CD4-positive, alpha-beta memory T cell (primary cell): ENCODE results near the gene AGAP1. TPM values are rescaled to one million over a fixed set of nuclear protein-coding genes. Genes with fewer than 3 reads are reported as not detected.

Experiments used
- CTCF ChIA-PET: fragments of 350-600 bp; sonication (Branson Sonifier 250); formaldehyde crosslinking; loops from one replicate; lab custom pipeline; 2021; ENCODE audit warnings: inconsistent platforms; ENCODE audit not compliant: partially characterized antibody; lab: Charles Lee
- POLR2A ChIA-PET: fragments of 350-600 bp; sonication (Branson Sonifier 250); formaldehyde crosslinking; loops from one replicate; lab custom pipeline; 2021; ENCODE audit not compliant: partially characterized antibody; lab: Charles Lee
- DNase-seq, 5 donors: peaks; one replicate each; pipeline versions ENCODE4 v3.0.0 to v3.0.0-alpha.2; 2020 to 2022; ENCODE audit warnings: mixed read lengths in 1 of 5
- H3K27ac ChIP-seq: one replicate; pipeline ENCODE4 v1.7.0; 2013; ENCODE audit warnings: low read depth, low read length
- H3K27me3 ChIP-seq: 2 replicates; pipeline ENCODE4 v1.7.0; 2013; ENCODE audit warnings: mild to moderate bottlenecking, low read length, moderate library complexity; ENCODE audit not compliant: insufficient read depth
- H3K36me3 ChIP-seq: 2 replicates; pipeline ENCODE4 v1.7.0; 2013; ENCODE audit warnings: mild to moderate bottlenecking, low read length, moderate library complexity; ENCODE audit not compliant: insufficient read depth
- H3K4me1 ChIP-seq: 2 replicates; pipeline ENCODE4 v1.7.0; 2013; ENCODE audit warnings: mild to moderate bottlenecking, low read length, moderate library complexity; ENCODE audit not compliant: insufficient read depth
- H3K4me3 ChIP-seq, 2 donors: one replicate each; pipeline ENCODE4 v1.7.0; 2013; ENCODE audit warnings: low read length in 2 of 2, mild to moderate bottlenecking in 1 of 2
- H3K9me3 ChIP-seq, 2 donors: one replicate each; pipeline ENCODE4 v1.7.0; 2013; ENCODE audit warnings: low read length in 2 of 2, control low read depth in 1 of 2; ENCODE audit not compliant: control insufficient read depth in 1 of 2
- H3K27ac Mint-ChIP-seq, 7 donors: one replicate each; pipeline ENCODE4 v1.8.0; 2020 to 2021; ENCODE audit warnings: mixed read lengths in 7 of 7, mild to moderate bottlenecking in 6 of 7, inconsistent platforms in 3 of 7, moderate library complexity in 3 of 7
- H3K27me3 Mint-ChIP-seq, 2 donors: one replicate each; pipeline ENCODE4 v1.8.0; 2020 to 2021; ENCODE audit warnings: mixed read lengths in 2 of 2
- H3K36me3 Mint-ChIP-seq, 2 donors: one replicate each; pipeline ENCODE4 v1.8.0; 2020 to 2021; ENCODE audit warnings: mixed read lengths in 2 of 2, inconsistent platforms in 1 of 2, mild to moderate bottlenecking in 1 of 2
- H3K4me1 Mint-ChIP-seq, 4 donors: one replicate each; pipeline ENCODE4 v1.8.0; 2020 to 2021; ENCODE audit warnings: mixed read lengths in 4 of 4, mild to moderate bottlenecking in 1 of 4
- H3K4me3 Mint-ChIP-seq, 8 donors: one replicate each; pipeline ENCODE4 v1.8.0; 2020 to 2021; ENCODE audit warnings: mixed read lengths in 8 of 8, mild to moderate bottlenecking in 7 of 8, moderate library complexity in 6 of 8, inconsistent platforms in 3 of 8
- H3K9me3 Mint-ChIP-seq, 8 donors: one replicate each; pipeline ENCODE4 v1.8.0; 2020 to 2021; ENCODE audit warnings: mixed read lengths in 8 of 8, mild to moderate bottlenecking in 5 of 8, inconsistent platforms in 3 of 8, moderate library complexity in 1 of 8
- intact Hi-C: fragments of 100-400 bp; cut with micrococcal nuclease; formaldehyde crosslinking; loops from one replicate; pipeline ENCODE4 v1.15.1; 2023
- polyA plus RNA-seq, 2 donors: library from polyadenylated mRNA; unstranded; fragments of 300-500 nt; fragmentation: Illumina TruSeq; gene quantifications; one replicate each; pipeline ENCODE4 v1.2.3, GENCODE V29; 2021
- total RNA-seq, 2 experiments: library from RNA; stranded (reverse); gene quantifications; one replicate each; pipeline ENCODE4 v1.2.3, GENCODE V29; 2021

AGAP1 gene
- total and polyA plus RNA-seq, 4 experiments from 2014 or later, result 0.24 to 2.9 (median 1.9) TPM

- Histone ChIP-seq H3K27me3 (no peaks in the 10 kb centered on the region), H3K27ac (no peak overlapping the region), H3K4me3 (no peak overlapping the region), H3K9me3 (no peaks in the 10 kb centered on the region), H3K36me3 (no peaks in the 10 kb centered on the region), H3K4me1 (peaks cover 6% of the 10 kb centered on the region)
- ChIA-PET POLR2A (no interaction called here), CTCF (no interaction called here)
- DNase-seq, result no peak
- peaks cover 7 to 10% (median 8%) of the 10 kb centered on the region in 4 donors for H3K4me1 Mint-ChIP-seq
- peaks cover 0 to 4% (median 2%) of the 10 kb centered on the region in 8 donors for H3K9me3 Mint-ChIP-seq
- peaks cover 20 to 23% of the 10 kb centered on the region in 2 donors for H3K27me3 Mint-ChIP-seq
- intact Hi-C loops, result no loop called here
- H3K4me3 Mint-ChIP-seq, result no peak overlapping the region
- peaks cover 0 to 3% of the 10 kb centered on the region in 2 donors for H3K36me3 Mint-ChIP-seq
- no peak overlapping the region for H3K27ac Mint-ChIP-seq
Measured at GRCh38 chr2:236052926-236053821, 559.3 kb downstream of the AGAP1 start.

GRCh38 chr2:236054125-236054524, 560.3 kb downstream of the AGAP1 start:
- ChIA-PET POLR2A (no interaction called here), CTCF (no interaction called here)
- peaks cover 7 to 10% (median 8%) of the 10 kb centered on the region in 4 donors for H3K4me1 Mint-ChIP-seq

GRCh38 chr2:236054621-236055305, 560.9 kb downstream of the AGAP1 start:
- Mint-ChIP-seq H3K27ac (no peak overlapping the region), H3K9me3 (peaks cover 0 to 9% (median 4%) of the 10 kb centered on the region in 8 donors), H3K4me1 (peaks cover 5 to 9% (median 6%) of the 10 kb centered on the region in 4 donors), H3K27me3 (peaks cover 23% of the 10 kb centered on the region in 2 donors), H3K36me3 (peaks cover 0 to 3% of the 10 kb centered on the region in 2 donors), H3K4me3 (no peak overlapping the region)
- Histone ChIP-seq H3K4me1 (peaks cover 4% of the 10 kb centered on the region), H3K27me3 (no peaks in the 10 kb centered on the region), H3K27ac (no peak overlapping the region), H3K9me3 (no peaks in the 10 kb centered on the region), H3K4me3 (no peak overlapping the region), H3K36me3 (no peaks in the 10 kb centered on the region)
- ChIA-PET CTCF (no interaction called here), POLR2A (no interaction called here)
- DNase-seq, result no peak
- intact Hi-C loops, result no loop called here

More at GRCh38 chr2:236054125-236054524, 560.3 kb downstream of the AGAP1 start:
- intact Hi-C loops, result no loop called here
- Mint-ChIP-seq H3K27ac (no peak overlapping the region), H3K9me3 (peaks cover 0 to 9% (median 4%) of the 10 kb centered on the region in 8 donors), H3K36me3 (peaks cover 0 to 3% of the 10 kb centered on the region in 2 donors), H3K27me3 (peaks cover 23% of the 10 kb centered on the region in 2 donors), H3K4me3 (no peak overlapping the region)
- Histone ChIP-seq H3K27ac (no peak overlapping the region), H3K9me3 (no peaks in the 10 kb centered on the region), H3K4me1 (peaks cover 6% of the 10 kb centered on the region), H3K27me3 (no peaks in the 10 kb centered on the region), H3K36me3 (no peaks in the 10 kb centered on the region), H3K4me3 (no peak overlapping the region)
- no peak for DNase-seq

GRCh38 chr2:236055471-236055870, 561.6 kb downstream of the AGAP1 start:
- ChIA-PET POLR2A (no interaction called here), CTCF (no interaction called here)
- no peaks in the 10 kb centered on the region for H3K27me3 ChIP-seq
- no peaks in the 10 kb centered on the region for H3K4me1 ChIP-seq
- no peaks in the 10 kb centered on the region for H3K9me3 ChIP-seq
- no peak overlapping the region for H3K27ac ChIP-seq
- H3K4me1 Mint-ChIP-seq, result peaks cover 0 to 4% (median 0%) of the 10 kb centered on the region in 4 donors
- H3K4me3 Mint-ChIP-seq, result no peak overlapping the region
- DNase-seq, result no peak
- H3K4me3 ChIP-seq, result no peak overlapping the region
- no peak overlapping the region for H3K27ac Mint-ChIP-seq
- intact Hi-C loops, result no loop called here
- peaks cover 0 to 3% of the 10 kb centered on the region in 2 donors for H3K36me3 Mint-ChIP-seq
- no peaks in the 10 kb centered on the region for H3K36me3 ChIP-seq
- H3K27me3 Mint-ChIP-seq, result peaks cover 20 to 23% of the 10 kb centered on the region in 2 donors
- H3K9me3 Mint-ChIP-seq, result peaks cover 0 to 9% (median 4%) of the 10 kb centered on the region in 8 donors

- intact Hi-C loops, result no loop called here
- Mint-ChIP-seq H3K9me3 (peaks cover 0 to 9% (median 4%) of the 10 kb centered on the region in 8 donors), H3K27ac (no peak overlapping the region), H3K36me3 (peaks cover 0 to 3% of the 10 kb centered on the region in 2 donors), H3K4me1 (peaks cover 0 to 4% (median 0%) of the 10 kb centered on the region in 4 donors), H3K27me3 (peaks cover 21 to 23% of the 10 kb centered on the region in 2 donors), H3K4me3 (no peak overlapping the region)
- DNase-seq, result no peak
- Histone ChIP-seq H3K36me3 (no peaks in the 10 kb centered on the region), H3K4me1 (no peaks in the 10 kb centered on the region), H3K9me3 (no peaks in the 10 kb centered on the region), H3K27me3 (no peaks in the 10 kb centered on the region), H3K27ac (no peak overlapping the region), H3K4me3 (no peak overlapping the region)
- ChIA-PET CTCF (no interaction called here), POLR2A (no interaction called here)
Measured at GRCh38 chr2:236056141-236056540, 562.3 kb downstream of the AGAP1 start.

GRCh38 chr2:236057375-236057774, 563.5 kb downstream of the AGAP1 start:
- Histone ChIP-seq H3K27ac (no peak overlapping the region), H3K4me3 (no peak overlapping the region), H3K9me3 (no peaks in the 10 kb centered on the region), H3K4me1 (no peaks in the 10 kb centered on the region), H3K36me3 (no peaks in the 10 kb centered on the region), H3K27me3 (no peaks in the 10 kb centered on the region)
- Mint-ChIP-seq H3K9me3 (peaks cover 0 to 9% (median 4%) of the 10 kb centered on the region in 8 donors), H3K36me3 (peaks cover 0 to 3% of the 10 kb centered on the region in 2 donors), H3K4me3 (no peak overlapping the region), H3K27me3 (peaks cover 23% of the 10 kb centered on the region in 2 donors), H3K27ac (no peak overlapping the region), H3K4me1 (peaks cover 0 to 4% (median 0%) of the 10 kb centered on the region in 4 donors)
- DNase-seq, result no peak
- POLR2A ChIA-PET, result no interaction called here
- CTCF ChIA-PET, result no interaction called here
- intact Hi-C loops, result no loop called here

- no peaks in the 10 kb centered on the region for H3K4me1 Mint-ChIP-seq
- H3K27ac ChIP-seq, result no peak overlapping the region
- CTCF ChIA-PET, result no interaction called here
- no peak overlapping the region for H3K4me3 ChIP-seq
- H3K27me3 Mint-ChIP-seq, result peaks cover 3 to 8% of the 10 kb centered on the region in 2 donors
- POLR2A ChIA-PET, result no interaction called here
- no peaks in the 10 kb centered on the region for H3K36me3 ChIP-seq
- H3K36me3 Mint-ChIP-seq, result peaks cover 0 to 3% of the 10 kb centered on the region in 2 donors
- no peaks in the 10 kb centered on the region for H3K27me3 ChIP-seq
- intact Hi-C loops, result no loop called here
- no peak for DNase-seq
- peaks cover 0 to 9% (median 4%) of the 10 kb centered on the region in 8 donors for H3K9me3 Mint-ChIP-seq
- H3K4me1 ChIP-seq, result no peaks in the 10 kb centered on the region
- no peak overlapping the region for H3K27ac Mint-ChIP-seq
- no peaks in the 10 kb centered on the region for H3K9me3 ChIP-seq
- H3K4me3 Mint-ChIP-seq, result no peak overlapping the region
Measured at GRCh38 chr2:236061497-236061896, 567.7 kb downstream of the AGAP1 start.
